GM06990 (cell line): Measurements from ENCODE around the gene ZNF710.

Experiments
- DNase-seq: peaks from one replicate; pipeline ENCODE4 v3.0.0-alpha.2; 2011; ENCODE audit not compliant: insufficient read length; ENCODE audit errors: extremely low read depth
- H3K27me3 ChIP-seq: replicated peaks from 2 replicates; pipeline ENCODE4 v1.6.0; 2011; ENCODE audit warnings: low read length; ENCODE audit not compliant: control insufficient read depth, insufficient read depth
- H3K36me3 ChIP-seq: 2 replicates; pipeline ENCODE4 v1.5.1; 2011; ENCODE audit warnings: low read length; ENCODE audit not compliant: control insufficient read depth, insufficient read depth
- H3K4me3 ChIP-seq: replicated peaks from 2 replicates; pipeline ENCODE4 v1.5.1; 2011; ENCODE audit warnings: low read depth, mild to moderate bottlenecking, control low read depth, low read length
- TF ChIP-seq, protein P1 (sequence below): IDR thresholded peaks from 2 replicates; pipeline ENCODE4 v1.5.1; 2011; ENCODE audit warnings: low read length, control low read depth, mild to moderate bottlenecking, inconsistent platforms; ENCODE audit not compliant: insufficient read depth, poor library complexity, severe bottlenecking

The ZNF710 gene

DNA sequence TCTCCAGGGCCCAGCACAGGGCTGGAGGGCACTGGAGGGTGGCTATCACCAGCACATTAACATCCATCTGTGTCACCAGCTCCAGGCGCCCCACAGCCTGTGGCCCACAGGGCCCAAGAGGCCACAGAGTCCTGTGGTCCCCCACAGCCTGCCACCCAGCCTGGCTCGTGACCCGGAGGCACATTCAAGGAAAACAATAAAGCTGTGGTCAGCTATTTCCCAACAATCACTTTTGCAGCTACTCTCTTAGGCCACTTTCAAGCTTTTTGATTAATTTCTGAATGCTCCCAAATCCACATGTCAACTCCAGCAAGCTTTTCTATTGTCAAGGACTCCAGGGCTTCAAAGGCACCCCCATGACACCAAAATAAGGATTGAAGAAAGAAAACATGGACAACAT, 84.4 kb downstream of the ZNF710 start:
- Histone ChIP-seq H3K36me3 (peaks cover 59% of the 10 kb centered on the region), H3K4me3 (no peak overlapping the region), H3K27me3 (no peaks in the 10 kb centered on the region)
- TF ChIP-seq, protein P1, sequence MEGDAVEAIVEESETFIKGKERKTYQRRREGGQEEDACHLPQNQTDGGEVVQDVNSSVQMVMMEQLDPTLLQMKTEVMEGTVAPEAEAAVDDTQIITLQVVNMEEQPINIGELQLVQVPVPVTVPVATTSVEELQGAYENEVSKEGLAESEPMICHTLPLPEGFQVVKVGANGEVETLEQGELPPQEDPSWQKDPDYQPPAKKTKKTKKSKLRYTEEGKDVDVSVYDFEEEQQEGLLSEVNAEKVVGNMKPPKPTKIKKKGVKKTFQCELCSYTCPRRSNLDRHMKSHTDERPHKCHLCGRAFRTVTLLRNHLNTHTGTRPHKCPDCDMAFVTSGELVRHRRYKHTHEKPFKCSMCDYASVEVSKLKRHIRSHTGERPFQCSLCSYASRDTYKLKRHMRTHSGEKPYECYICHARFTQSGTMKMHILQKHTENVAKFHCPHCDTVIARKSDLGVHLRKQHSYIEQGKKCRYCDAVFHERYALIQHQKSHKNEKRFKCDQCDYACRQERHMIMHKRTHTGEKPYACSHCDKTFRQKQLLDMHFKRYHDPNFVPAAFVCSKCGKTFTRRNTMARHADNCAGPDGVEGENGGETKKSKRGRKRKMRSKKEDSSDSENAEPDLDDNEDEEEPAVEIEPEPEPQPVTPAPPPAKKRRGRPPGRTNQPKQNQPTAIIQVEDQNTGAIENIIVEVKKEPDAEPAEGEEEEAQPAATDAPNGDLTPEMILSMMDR, result no peak
- no peak for DNase-seq

DNA sequence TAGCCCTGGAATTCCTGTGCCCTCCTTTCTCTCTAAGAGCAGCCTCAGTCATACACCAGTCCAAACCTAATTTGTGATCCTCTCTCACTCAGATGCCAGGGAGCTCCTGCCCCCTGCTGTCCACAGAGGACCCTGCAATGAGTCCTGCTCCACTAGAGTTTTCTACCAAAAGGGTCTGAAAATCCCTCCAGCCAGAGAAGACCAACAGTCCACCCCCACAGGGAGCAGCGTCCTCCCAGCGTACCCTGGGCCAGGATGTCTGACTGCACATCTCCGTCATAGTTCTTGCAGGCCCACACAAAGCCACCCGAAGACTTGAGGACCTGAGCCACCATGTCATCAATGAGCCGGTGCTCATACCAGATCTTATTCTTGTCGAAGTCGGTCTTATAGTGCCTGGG, 85.7 kb downstream of the ZNF710 start:
- TF ChIP-seq, protein P1, result peak; percentile 92
- H3K4me3 ChIP-seq, result no peak overlapping the region
- H3K27me3 ChIP-seq, result no peaks in the 10 kb centered on the region
- H3K36me3 ChIP-seq, result peaks cover 60% of the 10 kb centered on the region
- no peak for DNase-seq

DNA sequence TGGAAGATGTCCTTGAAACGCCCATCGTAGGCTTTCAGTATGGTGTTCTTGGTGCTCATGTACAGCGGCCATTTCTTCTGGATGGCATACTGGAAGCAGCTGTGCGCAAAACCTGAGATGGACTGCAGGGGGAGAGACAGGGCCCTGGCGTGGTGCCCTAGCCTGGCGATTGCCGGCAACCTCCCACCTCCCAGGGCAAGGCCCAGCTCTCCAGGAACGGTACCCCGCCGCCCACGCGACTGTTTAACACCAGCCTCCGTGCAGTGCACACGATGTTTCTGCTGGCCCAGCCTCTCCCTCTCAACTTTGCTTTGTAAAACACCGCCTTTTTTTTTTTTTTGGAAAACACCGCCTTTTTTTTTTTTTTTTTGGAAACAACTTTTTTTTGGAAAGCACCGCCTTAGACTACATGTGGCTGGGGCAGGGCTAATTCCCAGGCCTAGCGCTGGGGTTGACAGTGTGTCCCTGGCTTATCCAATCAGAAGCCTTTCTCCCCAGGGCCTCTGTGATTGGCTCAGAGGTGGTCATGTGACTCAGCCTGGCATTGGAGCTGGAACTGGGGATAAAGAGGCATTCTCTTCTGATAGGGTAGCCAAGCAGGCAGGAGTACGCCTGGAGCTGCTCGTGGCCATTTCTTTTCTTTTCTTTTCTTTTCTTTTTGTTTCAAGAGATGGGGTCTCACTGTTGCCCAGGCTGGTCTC, 86.5 kb downstream of the ZNF710 start:
- TF ChIP-seq, protein P1, result peak; percentile 35
- no peak overlapping the region for H3K4me3 ChIP-seq
- H3K36me3 ChIP-seq, result peaks cover 54% of the 10 kb centered on the region
- no peak for DNase-seq
- no peaks in the 10 kb centered on the region for H3K27me3 ChIP-seq

DNA sequence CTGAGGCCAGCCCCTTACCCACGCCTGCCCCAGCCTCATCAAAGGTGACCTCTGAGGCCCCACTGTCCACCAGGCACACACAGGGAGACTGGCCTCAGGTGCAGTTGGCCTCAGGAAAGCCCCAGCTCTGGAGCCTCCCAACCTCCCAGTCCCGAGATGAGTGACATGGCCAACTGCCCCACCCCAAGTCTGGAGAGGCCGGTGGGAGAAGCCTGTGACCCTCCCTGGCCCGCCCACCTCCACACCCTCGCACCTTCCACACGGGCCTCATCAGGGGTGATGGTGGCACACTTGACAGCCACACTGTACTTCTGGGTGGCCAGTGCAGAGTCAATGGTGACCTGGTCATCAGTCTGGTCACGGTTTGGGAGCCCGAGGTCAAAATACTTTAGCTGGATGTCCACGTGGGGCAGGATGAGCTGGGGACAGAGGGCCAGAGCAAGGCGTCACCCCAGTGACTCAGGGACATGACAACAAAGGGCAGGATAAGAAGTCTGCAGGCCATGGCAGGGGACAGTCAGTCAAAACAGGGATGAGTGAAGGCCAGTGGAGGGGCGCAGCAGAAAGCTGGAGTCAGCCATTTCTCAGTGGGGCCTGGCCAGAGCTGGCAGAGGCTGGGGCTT, 89.2 kb downstream of the ZNF710 start:
- no peak for DNase-seq
- H3K27me3 ChIP-seq, result no peaks in the 10 kb centered on the region
- H3K4me3 ChIP-seq, result no peak overlapping the region
- peaks cover 36% of the 10 kb centered on the region for H3K36me3 ChIP-seq
- TF ChIP-seq, protein P1, result no peak

DNA sequence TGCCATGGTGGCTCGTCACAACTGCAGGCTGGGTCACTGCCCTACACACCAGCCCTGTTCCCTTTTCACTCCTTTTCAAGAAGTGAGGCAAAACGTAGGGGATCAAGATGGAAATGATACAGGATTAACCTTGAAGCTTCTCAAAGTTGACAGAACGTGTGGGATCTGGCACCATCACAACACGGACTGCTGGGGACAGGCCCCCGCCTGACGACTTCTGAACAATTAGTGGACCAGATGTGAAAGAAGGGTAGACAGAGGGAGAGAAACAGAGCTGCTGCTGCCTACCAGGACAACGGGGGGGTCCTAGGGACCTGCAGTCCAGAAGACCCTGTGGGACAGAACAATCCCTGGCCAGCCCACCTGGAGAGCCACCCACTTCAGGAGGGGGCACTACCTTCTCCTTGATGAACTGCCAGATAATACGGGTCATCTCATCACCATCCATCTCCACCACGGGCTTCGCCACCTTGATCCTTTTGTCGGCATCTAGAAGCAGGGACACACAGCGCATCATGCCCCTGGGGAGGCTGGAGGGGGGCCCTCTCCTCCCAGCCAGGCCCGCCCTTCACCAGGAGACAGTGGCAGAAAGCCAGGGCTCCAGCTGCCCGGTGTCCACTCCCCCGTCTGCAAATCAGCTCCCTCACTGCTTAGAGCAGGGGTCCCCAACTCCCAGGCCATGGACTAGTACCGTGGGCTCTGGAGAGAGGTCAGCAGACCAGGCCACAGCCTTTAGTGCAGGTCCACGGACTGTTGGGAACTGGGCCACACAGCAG, 90.2 kb downstream of the ZNF710 start:
- H3K36me3 ChIP-seq, result peaks cover 35% of the 10 kb centered on the region
- TF ChIP-seq, protein P1, result no peak
- no peak for DNase-seq
- H3K4me3 ChIP-seq, result no peak overlapping the region
- H3K27me3 ChIP-seq, result no peaks in the 10 kb centered on the region
